22Rv1 (cell line): Measurements from ENCODE around the gene DOK3.
"Not testable (repeated sequence)": the region's sequence is repeated elsewhere in the genome, so short reads cannot be mapped to it uniquely, and the experiment has no call there.

Experiments
- H3K27ac ChIP-seq: fragments of 450-650 bp; 2 replicates; pipeline ENCODE4 v1.5.1; 2017
- CTCF ChIP-seq: fragments of 450-650 bp; IDR thresholded peaks from 2 replicates; pipeline ENCODE4 v1.5.1; 2017; ENCODE audit warnings: mild to moderate bottlenecking
- ZFX ChIP-seq: fragments of 450-650 bp; IDR thresholded peaks from 2 replicates; pipeline ENCODE4 v1.6.1; 2017; ENCODE audit warnings: antibody characterized with exemption, borderline replicate concordance

DOK3 gene

GRCh38 chr5:177535125-177535524, 25.5 kb upstream of the DOK3 start:
- TF ChIP-seq ZFX (no peak), CTCF (no peak)
- H3K27ac ChIP-seq: no peak overlapping the region

GRCh38 chr5:177534433-177534832, 24.8 kb upstream of the DOK3 start:
- not testable (repeated sequence) for H3K27ac ChIP-seq

- no peak for TF ChIP-seq CTCF
- TF ChIP-seq ZFX: no peak
Measured at GRCh38 chr5:177531209-177531940, 21.7 kb upstream of the DOK3 start.

GRCh38 chr5:177530638-177531037, 21.0 kb upstream of the DOK3 start:
- no peak for TF ChIP-seq CTCF
- TF ChIP-seq ZFX: no peak
- no peak overlapping the region for H3K27ac ChIP-seq

More at GRCh38 chr5:177531209-177531940, 21.7 kb upstream of the DOK3 start:
- H3K27ac ChIP-seq: no peak overlapping the region

GRCh38 chr5:177529247-177530203, 19.9 kb upstream of the DOK3 start:
- H3K27ac ChIP-seq: no peak overlapping the region
- TF ChIP-seq CTCF (no peak), ZFX (no peak)

GRCh38 chr5:177528631-177529030, 19.0 kb upstream of the DOK3 start:
- TF ChIP-seq CTCF (no peak), ZFX (no peak)
- H3K27ac ChIP-seq: no peak overlapping the region

GRCh38 chr5:177527595-177527994, 18.0 kb upstream of the DOK3 start:
- TF ChIP-seq CTCF (no peak), ZFX (no peak)
- H3K27ac ChIP-seq: no peak overlapping the region
